NCI-H524 treated with DMSO at 0.1 percent for 48 hours (cell line): ENCODE data around the gene HBE1.
A peak's percentile ranks its signal among the peaks of the same experiment; 100 is the strongest.
"Not testable (repeated sequence)": the region's sequence is repeated elsewhere in the genome, so short reads cannot be mapped to it uniquely, and the experiment has no call there.

Experiments used
- DNase-seq: peaks from one replicate; lab custom pipeline; 2025; lab: John Stamatoyannopoulos, UW

Gene HBE1

GRCh38 chr11:5285703-5286340 is 16.1 kb upstream of the HBE1 start:
- no peak for DNase-seq

- no peak for DNase-seq
Observed at GRCh38 chr11:5284637-5285036, 14.9 kb upstream of the HBE1 start.

GRCh38 chr11:5283882-5284281 is 14.1 kb upstream of the HBE1 start:
- no peak for DNase-seq

GRCh38 chr11:5283086-5283485 is 13.3 kb upstream of the HBE1 start:
- no peak for DNase-seq

- no peak for DNase-seq
Observed at GRCh38 chr11:5282628-5283027, 12.9 kb upstream of the HBE1 start.

GRCh38 chr11:5281596-5281995 is 11.9 kb upstream of the HBE1 start:
- DNase-seq, result no peak

GRCh38 chr11:5280582-5281102 is 10.9 kb upstream of the HBE1 start:
- DNase-seq, result peak; percentile 33

GRCh38 chr11:5279471-5280090 is 9.8 kb upstream of the HBE1 start:
- DNase-seq, result no peak

GRCh38 chr11:5277807-5278382 is 8.2 kb upstream of the HBE1 start:
- DNase-seq, result no peak

- DNase-seq, result no peak
Observed at GRCh38 chr11:5276697-5277096, 7.0 kb upstream of the HBE1 start.

GRCh38 chr11:5275369-5276110 is 5.8 kb upstream of the HBE1 start:
- no peak for DNase-seq

GRCh38 chr11:5274395-5274794 is 4.7 kb upstream of the HBE1 start:
- no peak for DNase-seq

GRCh38 chr11:5272395-5273017 is 2.8 kb upstream of the HBE1 start:
- no peak for DNase-seq

- DNase-seq, result no peak
Observed at GRCh38 chr11:5267033-5267563, 2.6 kb downstream of the HBE1 start.

GRCh38 chr11:5266609-5267008 is 3.1 kb downstream of the HBE1 start:
- DNase-seq, result no peak

- DNase-seq, result no peak
Observed at GRCh38 chr11:5265832-5266231, 3.9 kb downstream of the HBE1 start.

GRCh38 chr11:5258543-5259262 is 11.0 kb downstream of the HBE1 start:
- no peak for DNase-seq

- no peak for DNase-seq
Observed at GRCh38 chr11:5257296-5257695, 12.4 kb downstream of the HBE1 start.

- DNase-seq, result not testable (repeated sequence)
Observed at GRCh38 chr11:5254646-5255413, 14.9 kb downstream of the HBE1 start, which contains the start of gene HBG2. Gene HBG2, minus strand, starts transcription at chr11:5254781. Its CDS starts 53 bp downstream, at chr11:5254728.

- DNase-seq, result not testable (repeated sequence)
Observed at GRCh38 chr11:5254023-5254422, 15.7 kb downstream of the HBE1 start.
